NCI-H146 treated with DMSO at 0.1 percent for 48 hours (cell line): ENCODE data around the gene MRPL24.

ENCODE experiments used
- DNase-seq: peaks from one replicate; lab custom pipeline; 2025; ENCODE audit not compliant: unreplicated experiment; lab: John Stamatoyannopoulos, UW

MRPL24 gene

DNA sequence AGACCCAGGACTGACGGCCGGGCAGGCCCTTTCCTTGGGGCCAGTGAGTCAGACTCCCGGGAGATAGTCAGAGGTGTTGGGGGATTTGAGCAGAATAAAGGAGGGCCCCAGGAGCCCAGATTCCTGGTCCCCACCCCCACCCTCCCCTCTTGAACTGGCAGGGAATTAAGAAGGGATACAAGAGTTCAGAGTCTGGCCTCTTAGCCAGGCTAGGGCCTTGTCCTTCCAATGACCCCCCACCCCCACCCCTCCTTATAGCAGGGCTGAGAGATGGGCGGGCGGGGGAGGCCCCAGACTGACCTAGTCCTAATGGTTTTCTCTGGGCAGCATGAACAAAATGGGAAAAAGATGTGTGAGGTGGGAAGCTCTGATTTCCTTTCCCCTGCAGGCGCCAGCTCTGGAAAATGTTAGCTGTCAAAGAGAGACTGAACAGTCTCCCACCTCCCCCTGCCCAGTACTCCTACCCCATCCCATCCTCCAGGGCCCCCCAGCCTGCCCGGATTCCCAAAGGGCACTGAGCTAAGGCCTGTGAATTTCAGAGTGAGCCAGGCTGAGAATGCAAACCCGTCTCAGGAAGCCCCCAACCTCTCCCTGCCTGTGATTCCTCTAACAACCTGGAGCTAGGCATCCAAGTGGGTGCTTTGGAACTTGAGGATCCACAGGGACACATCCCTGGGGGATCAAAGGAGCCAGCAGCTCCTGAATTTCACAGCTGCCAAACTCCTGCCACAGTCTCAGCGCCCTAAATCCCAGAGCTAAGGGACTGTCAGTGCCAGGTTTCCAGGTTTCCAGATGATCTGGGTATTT lies 29.7 kb downstream of the MRPL24 start:
- no peak for DNase-seq

DNA sequence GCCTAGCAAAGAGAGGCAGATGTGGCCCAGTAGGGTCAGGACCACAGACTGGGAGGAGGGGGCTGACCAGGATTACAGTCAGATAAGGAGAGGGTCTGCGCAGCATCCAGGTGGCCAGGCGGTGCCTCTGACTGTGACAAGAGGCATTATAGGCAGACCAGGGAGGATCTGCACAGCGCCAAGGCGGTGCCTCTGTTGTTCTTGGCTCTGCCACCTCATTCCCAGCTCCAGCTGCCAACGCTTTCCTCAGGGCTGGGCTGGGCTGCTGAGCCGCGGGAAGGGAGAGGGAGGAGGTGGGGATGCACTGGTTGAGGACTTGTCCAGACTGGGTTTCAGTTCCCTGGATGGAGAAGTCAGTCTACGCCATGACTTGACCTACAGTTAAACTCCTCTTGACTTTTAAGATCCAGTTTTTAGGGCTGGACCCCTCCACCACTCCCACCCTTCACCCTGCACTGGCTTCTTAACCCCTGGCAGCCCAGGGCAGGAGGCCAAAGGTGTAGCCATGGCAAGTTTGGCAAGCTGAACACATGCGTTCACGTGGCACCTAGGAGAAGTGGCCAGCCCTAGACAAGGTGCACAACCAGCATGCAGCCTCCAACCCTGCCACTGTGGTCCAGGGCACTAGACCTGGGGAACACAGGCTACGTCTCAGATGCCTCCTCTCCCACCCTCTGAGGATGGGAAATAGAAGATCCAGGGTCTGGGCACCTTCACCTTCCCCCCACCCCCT lies 31.0 kb downstream of the MRPL24 start:
- DNase-seq: no peak

DNA sequence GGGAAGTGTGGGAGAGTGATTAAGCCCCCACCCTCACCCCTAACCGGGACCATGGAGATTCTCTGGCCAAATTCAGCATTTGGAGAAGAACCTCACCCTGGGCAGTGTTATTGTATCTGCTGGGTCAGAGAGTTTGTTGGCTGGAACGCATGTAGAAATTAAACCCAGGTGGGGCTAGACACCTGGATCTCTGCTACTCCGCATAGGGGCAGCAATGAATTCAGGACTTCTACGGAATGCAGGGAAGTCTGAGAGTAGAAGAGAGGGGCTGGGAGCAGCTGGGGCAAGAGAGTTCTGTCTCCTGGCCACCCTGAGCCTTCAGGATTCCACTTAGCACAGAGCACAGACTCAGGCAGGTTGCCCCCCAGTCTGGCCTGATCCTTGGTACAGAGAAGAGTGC lies 31.9 kb downstream of the MRPL24 start:
- DNase-seq: no peak

DNA sequence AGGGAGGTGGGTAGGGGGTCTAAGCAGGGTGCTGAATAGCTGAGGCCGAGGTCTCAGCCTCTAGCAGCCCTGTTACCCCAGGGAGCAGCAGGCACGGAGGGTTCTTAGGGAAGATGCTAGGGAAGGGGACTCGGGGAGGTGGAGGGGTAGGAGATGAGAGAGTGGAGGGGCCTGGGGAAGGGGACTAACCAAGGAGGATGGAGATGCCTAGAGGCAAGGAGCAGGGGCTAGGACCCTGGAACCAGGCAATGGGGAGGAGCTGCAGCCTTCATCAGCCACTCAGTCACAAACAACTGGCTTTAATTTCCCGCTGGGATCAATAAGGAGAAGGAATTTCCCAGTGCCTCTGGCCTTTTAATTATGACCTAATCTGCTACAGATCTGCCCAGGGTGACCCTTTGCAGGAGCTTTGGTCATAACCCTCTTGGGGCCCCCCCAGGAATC lies 32.6 kb downstream of the MRPL24 start:
- DNase-seq: no peak

DNA sequence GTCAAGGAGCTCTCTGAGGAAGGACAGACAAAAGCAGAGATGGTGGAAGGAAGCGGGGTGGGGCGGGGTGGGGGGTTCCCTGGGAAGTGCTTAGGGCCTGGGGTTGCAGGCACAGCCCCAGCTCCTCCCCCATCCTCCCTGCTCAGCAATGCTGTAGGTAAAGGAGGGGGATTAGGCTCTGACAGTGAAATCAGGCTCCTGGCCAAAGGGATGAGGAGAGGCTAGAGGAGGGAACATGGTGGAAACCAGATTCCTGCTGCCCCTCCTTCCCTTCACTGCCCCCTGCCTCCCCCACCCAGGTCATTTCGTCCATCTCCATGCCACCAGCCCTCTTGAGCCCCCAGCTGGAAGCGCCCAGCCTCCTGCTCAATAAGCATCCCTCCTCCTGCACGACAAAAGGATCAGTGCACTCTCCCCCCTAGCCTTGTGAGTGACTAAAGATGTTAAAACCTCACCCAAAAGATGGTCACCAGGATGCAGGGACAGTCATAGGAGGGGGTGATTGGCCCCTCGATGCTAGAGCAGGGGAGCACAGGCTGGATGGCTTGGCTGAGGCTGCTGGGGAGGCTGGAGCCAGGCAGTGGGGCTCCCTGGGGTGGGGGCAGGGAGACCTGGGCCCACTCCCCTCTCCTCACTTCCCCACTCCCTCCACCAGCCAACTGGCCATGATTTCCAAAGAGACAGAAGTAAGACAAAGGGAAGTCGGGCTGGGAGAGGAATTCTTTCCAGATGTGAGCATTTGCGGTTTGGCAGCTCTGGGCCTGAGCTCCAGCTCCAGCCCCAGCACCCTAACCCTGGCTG lies 33.3 kb downstream of the MRPL24 start:
- no peak for DNase-seq

GRCh38 chr1:156706657-156707416 lies 34.1 kb downstream of the MRPL24 start:
- no peak for DNase-seq

DNA sequence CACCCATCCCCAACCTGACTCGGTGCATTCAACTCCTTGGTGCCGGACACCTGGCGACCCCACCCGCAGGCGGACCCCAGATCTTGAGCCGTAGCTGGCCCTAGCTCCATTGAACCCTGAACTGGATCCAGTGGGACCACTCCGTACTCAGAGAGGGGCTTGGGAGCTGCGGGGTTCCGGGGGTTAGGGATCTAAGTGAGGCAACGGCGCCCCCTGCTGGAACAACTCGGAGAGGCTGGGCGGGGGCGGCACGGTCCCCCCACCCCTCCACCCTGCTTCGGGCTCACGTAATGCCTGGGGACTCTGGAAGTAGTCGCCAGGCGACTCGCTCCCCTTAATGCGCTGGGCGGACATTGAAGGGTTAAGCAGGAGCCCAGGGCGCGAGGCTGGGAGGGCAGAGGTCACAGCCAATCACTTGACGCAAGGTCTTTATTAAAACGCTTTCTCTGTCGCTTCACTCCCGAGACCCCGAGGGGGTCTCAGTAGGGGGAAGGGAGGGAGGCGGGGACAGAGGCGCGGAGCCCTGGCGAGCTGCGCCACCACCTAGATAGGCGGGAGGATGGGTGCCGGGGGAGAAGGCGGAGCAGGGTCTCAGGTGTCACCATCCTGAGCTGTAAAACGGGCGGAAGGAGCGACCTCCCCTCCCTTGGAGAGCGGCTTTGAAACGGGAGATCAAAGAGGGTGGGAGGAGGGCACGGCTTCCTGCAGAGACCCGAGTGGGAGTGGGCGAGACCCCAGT lies 34.8 kb downstream of the MRPL24 start:
- DNase-seq: peak; percentile 54

GRCh38 chr1:156705321-156705917 lies 35.5 kb downstream of the MRPL24 start, which contains the start of gene CRABP2:
TSS of gene CRABP2 (minus strand) at chr1:156705583. CDS start at chr1:156705446, 137 bp downstream.
- DNase-seq: no peak

DNA sequence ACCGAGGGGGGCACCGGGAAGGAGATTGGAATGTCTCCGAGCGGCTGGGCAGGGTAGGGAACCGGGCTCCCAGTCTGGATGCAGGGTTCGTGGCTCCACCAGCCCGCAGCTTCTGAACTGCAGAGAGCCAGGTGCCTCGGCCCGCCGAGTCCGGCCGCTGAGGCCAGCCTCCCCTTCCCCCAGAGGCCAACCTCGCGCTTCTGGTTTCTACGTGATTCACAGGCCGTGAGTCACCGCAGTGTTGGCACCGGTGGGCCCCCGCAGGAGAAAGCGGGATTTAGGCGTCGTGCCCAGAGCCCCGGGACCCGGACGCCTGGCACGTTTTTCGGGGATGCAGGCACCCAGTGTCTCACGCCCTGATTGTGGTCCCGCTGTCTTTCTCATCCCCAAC lies 36.0 kb downstream of the MRPL24 start:
- DNase-seq: no peak

DNA sequence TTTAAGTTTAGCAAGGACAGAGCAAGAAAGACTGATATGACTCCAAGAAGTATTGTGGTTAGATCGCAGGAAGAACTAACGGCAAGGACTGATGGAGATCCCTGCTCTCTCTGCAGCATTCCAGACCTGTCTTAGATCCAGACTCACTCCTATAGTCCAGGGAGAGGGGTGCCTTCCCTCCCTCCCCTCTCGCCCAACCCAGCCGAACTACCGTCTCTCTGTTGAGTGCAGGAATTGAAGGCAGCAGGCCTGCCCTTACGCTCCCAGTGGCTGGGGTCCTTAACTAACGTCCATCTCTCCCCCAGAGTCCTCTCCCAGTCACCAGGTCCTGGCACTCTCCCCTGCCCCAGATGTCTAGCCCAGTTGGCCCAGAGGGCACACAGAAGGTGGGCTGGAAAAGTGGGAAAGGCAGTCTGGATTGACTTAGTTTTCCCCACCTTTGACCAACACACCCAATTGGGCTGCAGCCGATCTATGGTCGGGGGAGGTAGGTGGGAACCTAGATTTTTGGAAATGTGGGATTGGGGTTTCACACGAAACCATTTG lies 36.6 kb downstream of the MRPL24 start:
- no peak for DNase-seq

- peak; percentile 22 for DNase-seq
Measured at GRCh38 chr1:156703741-156704140, 37.1 kb downstream of the MRPL24 start.

GRCh38 chr1:156703336-156703735 lies 37.6 kb downstream of the MRPL24 start:
- DNase-seq: no peak

- no peak for DNase-seq
Measured at GRCh38 chr1:156700736-156701531, 40.0 kb downstream of the MRPL24 start.

DNA sequence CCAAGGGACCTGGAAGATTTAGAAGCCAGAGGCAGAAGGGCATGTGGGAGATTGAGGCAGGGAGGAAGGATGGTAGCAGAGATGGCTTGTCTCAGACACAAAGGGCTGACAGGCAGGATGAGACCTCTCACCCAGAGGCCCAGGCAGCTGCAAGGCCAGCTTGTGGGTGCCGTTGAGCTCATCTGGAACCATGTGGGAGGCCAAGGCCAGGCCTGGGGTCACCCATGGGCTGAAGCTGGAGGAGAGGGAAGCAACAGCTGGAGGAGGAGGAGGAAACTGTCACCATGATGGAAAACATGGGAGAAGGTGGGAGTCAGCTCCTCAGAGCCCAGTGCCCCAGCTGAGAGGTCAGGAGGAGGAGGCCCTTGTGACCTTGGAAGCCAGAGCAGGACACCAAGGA lies 41.9 kb downstream of the MRPL24 start:
- no peak for DNase-seq

GRCh38 chr1:156697481-156697880 lies 43.4 kb downstream of the MRPL24 start:
- DNase-seq: no peak

DNA sequence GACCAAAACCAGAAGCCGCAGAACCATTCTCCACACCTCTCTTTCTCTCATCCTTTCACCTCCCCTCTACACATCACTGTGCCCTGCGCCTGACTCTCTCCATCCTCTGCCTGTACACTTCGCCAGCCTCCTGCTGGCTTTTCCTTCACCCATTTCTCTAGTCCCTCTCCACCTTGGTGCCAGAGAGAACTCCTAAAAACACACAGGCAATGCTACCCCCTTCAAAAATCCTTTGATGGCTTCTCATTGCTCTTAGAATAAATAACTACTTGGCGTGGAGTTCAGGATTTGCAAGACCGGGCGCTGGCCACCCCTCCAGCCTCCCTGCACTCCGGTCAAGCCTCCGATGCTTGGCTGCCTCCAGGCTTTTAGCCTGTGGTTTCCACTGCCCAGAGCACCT lies 44.1 kb downstream of the MRPL24 start:
- DNase-seq: no peak

DNA sequence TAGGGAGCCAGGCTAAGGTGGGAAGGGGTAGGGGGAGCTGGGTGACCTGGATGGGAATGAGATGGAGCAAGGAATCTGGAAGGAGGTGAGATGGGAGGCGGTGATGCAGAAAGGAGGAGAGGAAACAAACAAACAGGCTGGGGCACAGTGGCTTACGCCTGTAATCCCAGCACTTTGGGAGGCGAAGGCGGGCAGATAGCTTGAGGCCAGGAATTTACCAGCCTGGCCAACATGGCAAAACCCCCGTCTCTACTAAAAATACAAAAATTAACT lies 46.3 kb downstream of the MRPL24 start:
- DNase-seq: no peak

- no peak for DNase-seq
Measured at GRCh38 chr1:156693848-156694689, 46.8 kb downstream of the MRPL24 start.
